Choroid plexus epithelial cell (primary cell): ENCODE measurements around the gene APMAP.

Source experiments
- DNase-seq: peaks from one replicate; pipeline ENCODE4 v3.0.0-alpha.2; 2010; ENCODE audit warnings: low read depth
- H3K4me3 ChIP-seq: 2 replicates; pipeline ENCODE4 v1.5.1; 2011; ENCODE audit warnings: low read depth, mild to moderate bottlenecking, control low read depth, low read length, moderate library complexity
- TF ChIP-seq, protein P1 (sequence below): conservative IDR thresholded peaks from 2 replicates; pipeline ENCODE4 v1.5.1; 2011; ENCODE audit warnings: low read depth, mild to moderate bottlenecking, control low read depth, inconsistent platforms, low read length, moderate library complexity

Gene APMAP

DNA sequence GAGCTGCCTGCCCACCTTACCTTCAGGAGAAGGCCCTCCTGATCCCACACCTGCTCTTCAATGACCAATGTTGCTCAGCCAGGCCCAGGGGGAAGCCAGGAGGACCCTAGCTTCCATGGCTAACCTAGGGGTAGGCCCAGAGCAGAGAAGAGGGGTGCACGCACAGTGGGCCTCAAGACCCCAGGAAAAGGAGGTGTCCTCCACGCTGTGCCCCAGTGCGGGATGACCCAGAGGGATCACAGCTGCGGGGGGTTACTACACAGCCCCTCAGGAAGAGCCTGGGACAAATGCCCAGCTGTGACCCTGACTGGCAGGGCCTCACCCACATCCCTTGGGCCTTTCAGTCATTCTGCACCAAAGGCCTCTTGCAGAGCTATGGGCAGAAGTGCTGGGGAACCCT lies 31.6 kb upstream of the APMAP start:
- no peak for DNase-seq
- TF ChIP-seq, protein P1, sequence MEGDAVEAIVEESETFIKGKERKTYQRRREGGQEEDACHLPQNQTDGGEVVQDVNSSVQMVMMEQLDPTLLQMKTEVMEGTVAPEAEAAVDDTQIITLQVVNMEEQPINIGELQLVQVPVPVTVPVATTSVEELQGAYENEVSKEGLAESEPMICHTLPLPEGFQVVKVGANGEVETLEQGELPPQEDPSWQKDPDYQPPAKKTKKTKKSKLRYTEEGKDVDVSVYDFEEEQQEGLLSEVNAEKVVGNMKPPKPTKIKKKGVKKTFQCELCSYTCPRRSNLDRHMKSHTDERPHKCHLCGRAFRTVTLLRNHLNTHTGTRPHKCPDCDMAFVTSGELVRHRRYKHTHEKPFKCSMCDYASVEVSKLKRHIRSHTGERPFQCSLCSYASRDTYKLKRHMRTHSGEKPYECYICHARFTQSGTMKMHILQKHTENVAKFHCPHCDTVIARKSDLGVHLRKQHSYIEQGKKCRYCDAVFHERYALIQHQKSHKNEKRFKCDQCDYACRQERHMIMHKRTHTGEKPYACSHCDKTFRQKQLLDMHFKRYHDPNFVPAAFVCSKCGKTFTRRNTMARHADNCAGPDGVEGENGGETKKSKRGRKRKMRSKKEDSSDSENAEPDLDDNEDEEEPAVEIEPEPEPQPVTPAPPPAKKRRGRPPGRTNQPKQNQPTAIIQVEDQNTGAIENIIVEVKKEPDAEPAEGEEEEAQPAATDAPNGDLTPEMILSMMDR, result no peak
- no peak overlapping the region for H3K4me3 ChIP-seq

DNA sequence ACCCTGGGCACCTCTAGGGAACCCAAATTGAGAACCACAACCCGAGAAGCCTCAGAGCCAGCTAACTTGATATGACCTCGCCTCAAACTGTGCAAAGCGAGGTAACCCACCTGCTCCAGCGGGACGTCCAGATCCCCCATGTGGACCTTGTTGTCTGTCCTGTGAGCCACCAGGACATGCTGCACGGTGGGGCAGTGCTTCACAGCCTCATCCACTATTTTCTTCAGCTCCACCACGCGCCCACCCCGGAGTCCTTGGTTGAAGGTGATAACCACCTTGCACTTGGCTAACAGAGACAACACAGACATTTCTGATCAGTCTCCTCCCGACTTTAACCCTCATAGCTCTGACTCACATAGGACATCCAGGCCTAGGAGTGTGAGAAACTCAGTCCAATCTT lies 30.8 kb upstream of the APMAP start:
- DNase-seq, result no peak
- no peak overlapping the region for H3K4me3 ChIP-seq
- TF ChIP-seq, protein P1, result no peak

DNA sequence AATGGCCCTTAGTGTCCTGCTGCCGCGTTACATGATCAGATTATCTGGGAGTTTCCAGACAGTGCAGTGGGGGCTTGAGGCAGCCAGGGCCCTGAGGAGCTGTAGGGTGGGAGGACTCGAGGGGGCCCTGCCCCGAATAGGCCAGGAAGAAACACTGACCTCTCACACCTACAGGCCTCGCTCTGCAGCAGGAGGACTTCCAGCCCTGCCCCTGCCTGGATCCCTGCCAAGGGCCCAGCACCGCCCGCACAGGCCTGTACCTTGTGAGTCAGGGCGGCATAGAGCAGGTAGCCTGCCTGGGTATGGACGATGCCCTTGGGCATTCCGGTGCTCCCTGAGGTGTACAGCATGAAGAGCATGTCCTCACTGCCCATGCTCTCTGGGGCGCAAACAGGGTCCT lies 30.1 kb upstream of the APMAP start:
- H3K4me3 ChIP-seq, result no peak overlapping the region
- DNase-seq, result no peak
- TF ChIP-seq, protein P1, result no peak

DNA sequence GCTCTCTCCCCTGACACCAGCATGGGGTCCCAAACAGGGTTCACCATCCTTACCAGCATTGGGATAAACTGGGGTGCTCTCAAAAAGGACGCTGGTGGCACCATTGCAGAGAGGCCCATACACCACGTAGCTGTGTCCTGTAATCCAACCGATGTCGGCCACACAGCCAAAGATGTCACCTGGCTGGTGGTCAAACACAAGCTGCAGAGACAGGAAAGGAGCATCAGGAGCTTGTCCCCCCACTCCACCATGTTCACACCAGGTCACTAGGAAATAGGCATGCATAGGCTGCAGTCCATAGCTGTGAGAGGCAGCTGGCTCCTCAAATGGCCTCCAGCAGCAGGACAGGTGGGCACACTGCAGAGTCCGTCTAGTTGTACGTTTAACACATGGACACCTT lies 28.8 kb upstream of the APMAP start:
- DNase-seq, result no peak
- no peak overlapping the region for H3K4me3 ChIP-seq
- TF ChIP-seq, protein P1, result no peak

DNA sequence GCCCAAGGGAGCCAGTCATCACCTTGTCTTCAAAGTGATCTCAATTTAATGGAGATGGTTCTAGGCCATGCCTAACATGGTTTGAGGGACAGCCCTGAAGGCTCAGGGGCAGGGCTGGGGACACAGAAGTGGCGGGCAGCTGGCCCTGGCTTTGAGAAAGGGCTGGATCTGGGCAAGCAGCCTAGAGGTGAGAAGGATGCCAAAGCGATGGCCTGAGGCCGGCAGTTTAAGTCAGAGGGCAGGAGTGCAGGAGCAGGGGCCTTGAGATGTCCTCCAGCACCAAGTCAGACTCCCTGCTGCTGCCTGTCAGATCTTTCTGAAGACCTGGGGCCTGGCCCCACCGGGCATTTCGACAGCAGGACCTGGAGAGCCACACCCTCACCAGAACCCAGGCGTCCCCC lies 28.4 kb upstream of the APMAP start:
- H3K4me3 ChIP-seq, result no peak overlapping the region
- TF ChIP-seq, protein P1, result no peak
- DNase-seq, result no peak

DNA sequence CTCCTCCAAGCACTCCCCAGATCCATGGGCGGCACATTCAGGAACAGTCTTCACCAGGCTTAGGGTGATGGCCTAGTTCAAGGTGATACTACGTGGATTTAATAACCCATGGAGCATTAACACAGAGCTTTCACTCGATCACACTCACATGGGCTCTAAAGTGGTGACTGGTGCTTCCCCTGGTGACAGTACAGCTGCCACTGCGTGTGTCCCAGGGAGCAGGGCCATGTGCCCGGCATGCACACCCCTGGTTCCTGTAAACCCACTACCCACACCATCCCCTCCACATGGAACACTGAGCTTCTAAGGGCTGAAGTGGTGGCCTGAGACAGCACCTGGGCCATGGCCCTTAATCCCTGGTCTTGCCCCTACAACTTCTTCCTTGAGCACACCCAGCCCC lies 27.8 kb upstream of the APMAP start:
- DNase-seq, result no peak
- no peak overlapping the region for H3K4me3 ChIP-seq
- TF ChIP-seq, protein P1, result no peak

DNA sequence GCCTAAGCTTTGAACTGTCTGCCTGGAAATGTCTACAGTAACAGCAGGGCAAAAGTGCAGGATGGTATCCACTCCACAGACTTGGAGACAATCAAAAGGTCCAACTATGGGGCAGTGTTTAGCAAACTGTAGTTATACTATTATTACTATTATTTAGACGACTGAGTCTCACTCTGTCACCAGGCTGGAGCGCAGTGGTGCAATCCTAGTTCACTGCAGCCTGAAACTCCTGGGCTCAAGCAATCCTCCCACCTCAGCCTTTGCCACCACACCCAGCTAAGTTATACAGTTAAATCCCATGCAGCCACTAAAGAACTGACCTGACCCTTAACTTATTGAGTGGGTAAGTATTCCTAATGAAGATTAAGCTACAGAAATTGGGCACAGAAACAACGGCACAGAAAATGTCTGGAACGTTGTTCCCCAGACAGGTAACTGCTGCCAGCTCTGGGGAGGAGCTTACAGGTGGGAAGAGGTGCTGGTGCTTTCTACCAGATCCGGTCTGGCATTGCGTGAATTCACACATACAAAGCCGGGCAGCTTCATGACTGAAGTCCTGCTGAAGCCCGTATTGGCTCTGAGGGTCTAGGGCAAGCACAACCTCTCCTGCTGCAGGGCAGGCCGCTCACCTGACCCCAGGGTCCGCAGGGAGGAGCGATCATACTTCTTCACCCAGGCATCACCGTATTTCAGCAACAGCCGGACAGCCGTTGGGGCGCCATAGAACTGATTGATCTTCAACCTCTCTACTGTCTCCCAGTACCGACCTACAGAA lies 27.0 kb upstream of the APMAP start:
- no peak for DNase-seq
- TF ChIP-seq, protein P1, result no peak
- no peak overlapping the region for H3K4me3 ChIP-seq
